B cell (primary cell): ENCODE data around the gene PRKN. TPM values are rescaled to one million over a fixed set of nuclear protein-coding genes. Genes with fewer than 3 reads are reported as not detected.

Source experiments
- ATAC-seq: fragments of 200-7000 bp; cut with Tn5 transposase; one replicate; pipeline ENCODE4 v1.10.0; 2021; ENCODE audit warnings: low read depth, mild to moderate bottlenecking, moderate number of reproducible peaks, moderate library complexity
- CTCF ChIA-PET: fragments of 350-600 bp; sonication (Branson Sonifier 250); formaldehyde crosslinking; loops from one replicate; lab custom pipeline; 2021; ENCODE audit warnings: antibody characterized with exemption, inconsistent platforms; lab: Charles Lee
- POLR2A ChIA-PET: fragments of 350-600 bp; sonication (Branson Sonifier 250); formaldehyde crosslinking; loops from one replicate; lab custom pipeline; 2021; ENCODE audit warnings: antibody characterized with exemption; lab: Charles Lee
- DNase-seq: peaks from one replicate; pipeline ENCODE4 v3.0.0; 2013
- H2AFZ ChIP-seq: 2 replicates; pipeline ENCODE4 v1.6.1; 2012; ENCODE audit warnings: mild to moderate bottlenecking, low read depth, low read length; ENCODE audit not compliant: insufficient read depth, poor library complexity, severe bottlenecking
- H3K27ac ChIP-seq, 2 donors: 1 replicate in 1 of 2; 2 replicates in 1 of 2; pipeline ENCODE4 v1.5.1; 2012 to 2013; ENCODE audit warnings: low read length in 2 of 2, mild to moderate bottlenecking in 2 of 2, moderate library complexity in 1 of 2
- H3K27me3 ChIP-seq, 4 experiments: fragments of 200-600 bp in 1 of 4; sonication (generic) in 1 of 4; replicated peaks in 1 of 4; 1 replicate in 2 of 4; 2 replicates in 2 of 4; pipeline versions ENCODE4 v1.6.1 to v1.7.0; 2013 to 2016; ENCODE audit warnings: low read length in 3 of 4, mild to moderate bottlenecking in 2 of 4, mixed read lengths in 1 of 4, moderate library complexity in 1 of 4; ENCODE audit not compliant: insufficient read depth in 4 of 4, control insufficient read depth in 3 of 4; ENCODE audit errors: control extremely low read depth in 1 of 4
- H3K36me3 ChIP-seq, 2 experiments: replicated peaks in 1 of 2; 1 replicate in 1 of 2; 2 replicates in 1 of 2; pipeline versions ENCODE4 v1.6.1 to v1.7.1; 2013; ENCODE audit warnings: low read length in 1 of 2; ENCODE audit not compliant: insufficient read depth in 2 of 2, control insufficient read depth in 1 of 2; ENCODE audit errors: control extremely low read depth in 1 of 2, extremely low read depth in 1 of 2
- H3K4me1 ChIP-seq, 2 donors: fragments of 200-600 bp in 1 of 2; sonication (generic) in 1 of 2; 1 replicate in 1 of 2; 2 replicates in 1 of 2; pipeline versions ENCODE4 v1.5.1 to v1.6.1; 2013 to 2017; ENCODE audit warnings: low read length in 2 of 2; ENCODE audit not compliant: control insufficient read depth in 2 of 2, insufficient read depth in 2 of 2
- H3K4me2 ChIP-seq: replicated peaks from 2 replicates; pipeline ENCODE3; 2012; ENCODE audit warnings: mild to moderate bottlenecking, low read depth, low read length; ENCODE audit not compliant: poor library complexity, severe bottlenecking
- H3K4me3 ChIP-seq, 5 experiments: fragments of 200-600 bp in 1 of 5; sonication (generic) in 1 of 5; 1 replicate in 3 of 5; 2 replicates in 2 of 5; pipeline versions ENCODE4 v1.5.1 to v1.7.0; 2011 to 2016; ENCODE audit warnings: low read length in 4 of 5, mild to moderate bottlenecking in 4 of 5, low read depth in 2 of 5, control low read depth in 1 of 5, moderate library complexity in 1 of 5; ENCODE audit not compliant: insufficient read depth in 1 of 5; ENCODE audit errors: control extremely low read depth in 1 of 5, extremely low read depth in 1 of 5
- H3K79me2 ChIP-seq: fragments of 200-600 bp; sonication (generic); one replicate; pipeline ENCODE4 v1.6.0; 2016; ENCODE audit warnings: low read length; ENCODE audit not compliant: control insufficient read depth, insufficient read depth
- H3K9ac ChIP-seq: fragments of 200-600 bp; sonication (generic); 2 replicates; pipeline ENCODE4 v1.6.1; 2017; ENCODE audit warnings: mild to moderate bottlenecking, low read length, moderate library complexity
- H3K9me3 ChIP-seq, 3 donors: one replicate each; pipeline versions ENCODE4 v1.6.1 to v1.7.1; 2013; ENCODE audit warnings: low read length in 2 of 3; ENCODE audit not compliant: control insufficient read depth in 2 of 3, insufficient read depth in 1 of 3; ENCODE audit errors: control extremely low read depth in 1 of 3
- H4K20me1 ChIP-seq: 2 replicates; pipeline ENCODE4 v1.6.0; 2012; ENCODE audit warnings: mild to moderate bottlenecking, low read length; ENCODE audit not compliant: insufficient read depth, control insufficient read depth, poor library complexity, severe bottlenecking
- H3K27ac Mint-ChIP-seq: one replicate; pipeline ENCODE4 v1.8.0; 2021; ENCODE audit warnings: mixed read lengths
- H3K27me3 Mint-ChIP-seq: one replicate; pipeline ENCODE4 v1.8.0; 2021; ENCODE audit warnings: mixed read lengths
- H3K4me1 Mint-ChIP-seq: one replicate; pipeline ENCODE4 v1.8.0; 2021; ENCODE audit warnings: mixed read lengths
- H3K4me3 Mint-ChIP-seq: one replicate; pipeline ENCODE4 v1.8.0; 2021; ENCODE audit warnings: mixed read lengths
- H3K9me3 Mint-ChIP-seq: one replicate; pipeline ENCODE4 v1.8.0; 2022; ENCODE audit warnings: mixed read lengths; ENCODE audit not compliant: insufficient read depth
- EZH2 ChIP-seq: IDR thresholded peaks from 2 replicates; pipeline ENCODE4 v1.6.1; 2012; ENCODE audit warnings: borderline replicate concordance, low read depth, mild to moderate bottlenecking, moderate library complexity, low read length; ENCODE audit not compliant: insufficient read depth, poor library complexity, severe bottlenecking
- WGBS: methylation state at CpG from one replicate; pipeline ENCODE4 v1.1.5; 2013; ENCODE audit warnings: missing lambda C conversion rate; ENCODE audit not compliant: insufficient coverage; 5-methylcytosine and 5-hydroxymethylcytosine counted together
- intact Hi-C: fragments of 100-400 bp; cut with micrococcal nuclease; formaldehyde crosslinking; loops from one replicate; pipeline ENCODE4 v1.10.0; 2022
- polyA plus RNA-seq: library from polyadenylated mRNA; depleted of rRNA; stranded (reverse); fragments of >200 nt; gene quantifications from 2 replicates; pipeline ENCODE4 v1.2.3, GENCODE V29; 2012
- total RNA-seq, 2 donors: library from RNA; stranded (reverse); fragments of 120-200 nt in 1 of 2; gene quantifications; 1 replicate in 1 of 2; 2 replicates in 1 of 2; pipeline versions ENCODE4 v1.2.3 to v1.2.4, GENCODE V29; 2013 to 2022
- TF ChIP-seq, protein P1 (sequence below): fragments of 200-600 bp; IDR thresholded peaks from one replicate; pipeline ENCODE4 v1.8.0; 2022; ENCODE audit warnings: antibody characterized with exemption, mild to moderate bottlenecking

The PRKN gene
- total and polyA plus RNA-seq, 2 donors (not counting 1 experiment from before 2014, with no cell fraction given), result 1.6 to 6.2 TPM

DNA sequence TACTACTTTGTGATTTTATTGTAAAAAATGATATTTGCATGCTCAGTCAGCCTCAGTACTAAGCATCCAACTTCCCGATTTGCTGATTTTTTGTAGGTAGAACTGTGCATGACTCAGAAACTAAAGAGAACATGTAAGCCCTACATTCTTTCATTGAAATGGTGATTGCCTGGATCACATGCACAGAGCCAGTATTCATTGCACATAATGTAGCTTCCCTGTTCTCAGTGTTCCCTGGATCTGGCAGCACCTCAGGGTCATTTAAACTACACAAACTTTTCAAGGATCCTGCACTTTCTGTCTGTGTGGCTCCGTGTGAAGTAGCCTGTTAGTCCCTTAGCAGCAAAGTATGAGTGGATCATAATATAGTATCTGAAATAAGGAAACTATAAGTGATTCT is 1030.8 kb downstream of the PRKN start:
- Histone ChIP-seq H4K20me1 (no peaks in the 10 kb centered on the region), H3K27ac (no peak overlapping the region), H3K9ac (no peak overlapping the region), H3K4me1 (no peaks in the 10 kb centered on the region), H3K27me3 (no peaks in the 10 kb centered on the region), H3K9me3 (no peaks in the 10 kb centered on the region), H3K36me3 (no peaks in the 10 kb centered on the region), H3K4me3 (no peak overlapping the region), H3K4me2 (no peak overlapping the region), H3K79me2 (no peaks in the 10 kb centered on the region), H2AFZ (no peak overlapping the region)
- intact Hi-C loops, result no loop called here
- POLR2A ChIA-PET, result no interaction called here
- H3K9me3 Mint-ChIP-seq, result no peaks in the 10 kb centered on the region
- no peak overlapping the region for H3K4me3 Mint-ChIP-seq
- CTCF ChIA-PET, result no interaction called here
- no peak overlapping the region for H3K27ac Mint-ChIP-seq
- no peak for ATAC-seq
- WGBS, result no CpG with 5 or more reads among the region's 2 CpGs
- TF ChIP-seq, protein P1, sequence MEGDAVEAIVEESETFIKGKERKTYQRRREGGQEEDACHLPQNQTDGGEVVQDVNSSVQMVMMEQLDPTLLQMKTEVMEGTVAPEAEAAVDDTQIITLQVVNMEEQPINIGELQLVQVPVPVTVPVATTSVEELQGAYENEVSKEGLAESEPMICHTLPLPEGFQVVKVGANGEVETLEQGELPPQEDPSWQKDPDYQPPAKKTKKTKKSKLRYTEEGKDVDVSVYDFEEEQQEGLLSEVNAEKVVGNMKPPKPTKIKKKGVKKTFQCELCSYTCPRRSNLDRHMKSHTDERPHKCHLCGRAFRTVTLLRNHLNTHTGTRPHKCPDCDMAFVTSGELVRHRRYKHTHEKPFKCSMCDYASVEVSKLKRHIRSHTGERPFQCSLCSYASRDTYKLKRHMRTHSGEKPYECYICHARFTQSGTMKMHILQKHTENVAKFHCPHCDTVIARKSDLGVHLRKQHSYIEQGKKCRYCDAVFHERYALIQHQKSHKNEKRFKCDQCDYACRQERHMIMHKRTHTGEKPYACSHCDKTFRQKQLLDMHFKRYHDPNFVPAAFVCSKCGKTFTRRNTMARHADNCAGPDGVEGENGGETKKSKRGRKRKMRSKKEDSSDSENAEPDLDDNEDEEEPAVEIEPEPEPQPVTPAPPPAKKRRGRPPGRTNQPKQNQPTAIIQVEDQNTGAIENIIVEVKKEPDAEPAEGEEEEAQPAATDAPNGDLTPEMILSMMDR, result no peak
- no peak for TF ChIP-seq EZH2
- DNase-seq, result no peak
- no peaks in the 10 kb centered on the region for H3K27me3 Mint-ChIP-seq
- no peaks in the 10 kb centered on the region for H3K4me1 Mint-ChIP-seq

DNA sequence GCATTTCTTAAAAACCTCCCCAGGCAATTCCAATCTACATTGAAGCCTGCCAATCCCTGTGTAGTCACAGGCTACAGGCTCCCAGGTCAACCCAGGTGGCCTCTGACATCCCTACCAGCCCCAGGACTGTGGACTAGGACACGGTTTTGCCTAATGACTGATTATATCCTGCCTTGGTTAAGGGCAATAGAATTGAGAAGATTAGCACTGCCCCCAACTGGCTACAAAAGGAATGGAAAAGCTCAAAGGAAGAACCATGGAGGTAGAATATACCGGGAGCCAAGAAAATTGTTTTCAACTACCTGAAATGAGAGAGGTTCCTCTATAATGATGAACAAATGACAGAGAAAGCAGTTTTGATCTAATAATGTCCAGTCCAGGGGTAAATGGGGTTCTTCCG is 1032.6 kb downstream of the PRKN start:
- H4K20me1 ChIP-seq, result no peaks in the 10 kb centered on the region
- no peak overlapping the region for H3K4me2 ChIP-seq
- no peaks in the 10 kb centered on the region for H3K79me2 ChIP-seq
- Mint-ChIP-seq H3K27ac (no peak overlapping the region), H3K4me3 (no peak overlapping the region), H3K4me1 (no peaks in the 10 kb centered on the region), H3K9me3 (no peaks in the 10 kb centered on the region), H3K27me3 (no peaks in the 10 kb centered on the region)
- ChIA-PET POLR2A (no interaction called here), CTCF (no interaction called here)
- no peak overlapping the region for H3K4me3 ChIP-seq
- ATAC-seq (no peak), DNase-seq (no peak)
- H3K27me3 ChIP-seq, result no peaks in the 10 kb centered on the region
- H2AFZ ChIP-seq, result no peak overlapping the region
- no peak overlapping the region for H3K27ac ChIP-seq
- no CpG with 5 or more reads among the region's 3 CpGs for WGBS
- H3K9ac ChIP-seq, result no peak overlapping the region
- H3K4me1 ChIP-seq, result no peaks in the 10 kb centered on the region
- intact Hi-C loops, result no loop called here
- TF ChIP-seq, protein P1, result no peak
- no peak for TF ChIP-seq EZH2
- H3K36me3 ChIP-seq, result no peaks in the 10 kb centered on the region
- H3K9me3 ChIP-seq, result no peaks in the 10 kb centered on the region
